Measurements from ENCODE around the gene ERBB4.

GRCh38 chr2:211568439-211568838, 970.2 kb downstream of the ERBB4 start:
- TF ChIP-seq CREB5 (CRISPR knock-in tag; IDR thresholded peaks at IDR 0.05; ENCODE audit: low read depth) (no peak), ZNF565 (CRISPR knock-in tag; conservative IDR thresholded peaks at IDR 0.05; ENCODE audit: low read depth) (no peak), ZNF8 (CRISPR knock-in tag; IDR thresholded peaks at IDR 0.05) (no peak), PATZ1 (CRISPR knock-in tag; IDR thresholded peaks at IDR 0.05; ENCODE audit: borderline replicate concordance) (no peak), ZC3H10 (CRISPR knock-in tag; IDR thresholded peaks at IDR 0.05) (no peak), PPARA (CRISPR knock-in tag; IDR thresholded peaks at IDR 0.05; ENCODE audit: borderline replicate concordance) (no peak), TSHZ2 (CRISPR knock-in tag; IDR thresholded peaks at IDR 0.05) (no peak), ESRRG (CRISPR knock-in tag; IDR thresholded peaks at IDR 0.05) (no peak), TCF4 (CRISPR knock-in tag; IDR thresholded peaks at IDR 0.05; ENCODE audit: borderline replicate concordance) (0 out of 2 replicates have a peak, but pooled peaks have one; percentile 26), POU6F1 (CRISPR knock-in tag; IDR thresholded peaks at IDR 0.05; ENCODE audit: borderline replicate concordance, low read depth) (no peak)

All from SK-N-SH treated with all-trans-retinoic acid at 6 μM for 48 hours (cell line).